BE2C (cell line): ENCODE results near the gene THRA.
A peak's percentile ranks its signal among the peaks of the same experiment; 100 is the strongest.
"Not testable (repeated sequence)": the region's sequence is repeated elsewhere in the genome, so short reads cannot be mapped to it uniquely, and the experiment has no call there.

Experiments
- DNase-seq: peaks from one replicate; pipeline ENCODE4 v3.0.0-alpha.2; 2020
- H3K27me3 ChIP-seq: fragments of 250-450 bp; sonication (Bioruptor Pico); 2 replicates; pipeline ENCODE4 v1.5.1; 2020; ENCODE audit warnings: mild to moderate bottlenecking
- H3K36me3 ChIP-seq: fragments of 250-450 bp; sonication (Bioruptor Pico); 2 replicates; pipeline ENCODE4 v1.5.1; 2020; ENCODE audit warnings: mild to moderate bottlenecking
- H3K4me1 ChIP-seq: fragments of 250-450 bp; sonication (Bioruptor Pico); 2 replicates; pipeline ENCODE4 v1.5.1; 2020
- H3K4me3 ChIP-seq: 2 replicates; pipeline ENCODE4 v1.5.1; 2011; ENCODE audit warnings: low read depth, low read length
- H3K9me3 ChIP-seq: fragments of 250-450 bp; sonication (Bioruptor Pico); 2 replicates; pipeline ENCODE4 v1.5.1; 2020
- TF ChIP-seq, protein P1 (sequence below): IDR thresholded peaks from 2 replicates; pipeline ENCODE4 v1.5.1; 2012; ENCODE audit warnings: mild to moderate bottlenecking, low read depth, low read length

Gene THRA

DNA sequence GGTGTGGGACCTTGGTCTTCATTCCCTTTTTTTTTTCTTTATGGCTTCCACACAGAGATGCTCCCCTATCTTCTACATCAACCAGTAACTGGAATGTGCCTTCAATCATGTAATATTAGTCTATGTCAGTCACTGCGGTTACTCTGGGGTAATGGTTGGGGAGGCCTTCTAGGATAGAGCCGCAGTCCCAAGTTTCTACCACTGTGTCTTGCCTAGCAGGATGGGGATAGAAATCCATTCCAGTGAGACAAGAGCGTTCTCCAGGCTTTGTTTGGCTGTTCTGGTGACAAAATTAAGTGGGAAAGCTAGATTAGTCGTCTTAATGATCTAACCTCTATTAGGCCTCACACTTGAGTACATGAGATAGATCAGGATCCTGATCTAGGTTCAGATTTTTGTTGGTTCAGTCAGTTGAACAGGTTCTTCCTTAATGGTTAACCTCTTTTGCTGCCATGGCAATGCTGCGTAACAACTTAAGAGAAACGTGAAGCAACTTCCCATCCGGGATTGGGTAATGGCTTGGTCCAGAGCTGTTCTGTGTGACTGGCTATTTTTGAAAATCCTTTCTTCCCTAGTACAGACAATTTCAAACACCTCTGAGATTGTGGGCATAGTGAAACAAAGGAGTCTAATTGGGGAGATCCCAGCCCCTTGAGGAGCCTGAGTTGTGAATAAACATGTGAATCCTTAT lies 67.7 kb downstream of the THRA start:
- Histone ChIP-seq H3K9me3 (no peaks in the 10 kb centered on the region), H3K27me3 (no peaks in the 10 kb centered on the region), H3K36me3 (peaks cover 94% of the 10 kb centered on the region), H3K4me3 (no peak overlapping the region), H3K4me1 (no peaks in the 10 kb centered on the region)
- TF ChIP-seq, protein P1, sequence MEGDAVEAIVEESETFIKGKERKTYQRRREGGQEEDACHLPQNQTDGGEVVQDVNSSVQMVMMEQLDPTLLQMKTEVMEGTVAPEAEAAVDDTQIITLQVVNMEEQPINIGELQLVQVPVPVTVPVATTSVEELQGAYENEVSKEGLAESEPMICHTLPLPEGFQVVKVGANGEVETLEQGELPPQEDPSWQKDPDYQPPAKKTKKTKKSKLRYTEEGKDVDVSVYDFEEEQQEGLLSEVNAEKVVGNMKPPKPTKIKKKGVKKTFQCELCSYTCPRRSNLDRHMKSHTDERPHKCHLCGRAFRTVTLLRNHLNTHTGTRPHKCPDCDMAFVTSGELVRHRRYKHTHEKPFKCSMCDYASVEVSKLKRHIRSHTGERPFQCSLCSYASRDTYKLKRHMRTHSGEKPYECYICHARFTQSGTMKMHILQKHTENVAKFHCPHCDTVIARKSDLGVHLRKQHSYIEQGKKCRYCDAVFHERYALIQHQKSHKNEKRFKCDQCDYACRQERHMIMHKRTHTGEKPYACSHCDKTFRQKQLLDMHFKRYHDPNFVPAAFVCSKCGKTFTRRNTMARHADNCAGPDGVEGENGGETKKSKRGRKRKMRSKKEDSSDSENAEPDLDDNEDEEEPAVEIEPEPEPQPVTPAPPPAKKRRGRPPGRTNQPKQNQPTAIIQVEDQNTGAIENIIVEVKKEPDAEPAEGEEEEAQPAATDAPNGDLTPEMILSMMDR = no peak
- no peak for DNase-seq

DNA sequence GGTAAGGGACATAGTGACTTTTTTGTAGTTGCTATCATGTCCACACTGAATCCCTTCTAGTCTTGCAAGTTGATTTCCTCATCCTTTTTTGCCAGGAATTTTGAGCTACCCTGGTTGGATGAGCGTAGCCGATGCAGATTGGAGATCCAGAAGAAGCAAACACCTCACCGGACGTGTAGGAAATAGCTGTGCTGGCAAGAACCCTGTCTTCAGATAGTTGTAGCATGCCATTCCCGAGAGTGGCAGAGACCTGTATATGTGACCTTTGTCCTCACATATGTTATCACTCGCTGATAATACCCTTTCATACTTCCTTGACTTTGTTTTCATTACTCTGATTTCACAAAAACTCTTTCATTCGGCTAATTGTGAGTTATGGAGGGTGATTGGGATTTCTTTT lies 71.4 kb downstream of the THRA start:
- no peak for DNase-seq
- Histone ChIP-seq H3K9me3 (no peaks in the 10 kb centered on the region), H3K4me3 (no peak overlapping the region), H3K27me3 (no peaks in the 10 kb centered on the region), H3K36me3 (peaks cover 75% of the 10 kb centered on the region), H3K4me1 (no peaks in the 10 kb centered on the region)
- TF ChIP-seq, protein P1 = no peak

DNA sequence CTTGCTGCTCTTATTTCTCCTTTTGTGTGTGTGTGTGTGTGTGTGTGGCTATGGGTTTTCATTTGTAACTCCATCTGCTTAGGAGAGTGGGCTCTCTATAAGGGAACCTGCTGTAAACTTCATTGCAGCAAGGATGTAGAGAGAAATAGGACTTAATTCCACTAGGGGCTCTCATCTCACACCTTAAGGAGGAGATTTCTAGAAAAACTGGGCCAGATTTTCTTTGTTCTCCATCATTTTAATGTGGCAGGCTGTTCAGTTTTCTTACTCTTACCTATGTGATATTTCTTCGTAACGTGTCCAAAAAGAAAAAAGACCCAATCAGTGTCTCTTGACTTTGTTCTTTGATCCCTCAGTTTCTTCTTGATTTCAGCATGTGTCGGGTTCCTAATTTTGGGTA lies 73.1 kb downstream of the THRA start:
- no peak for DNase-seq
- H3K9me3 ChIP-seq = no peaks in the 10 kb centered on the region
- H3K36me3 ChIP-seq = peaks cover 59% of the 10 kb centered on the region
- no peaks in the 10 kb centered on the region for H3K4me1 ChIP-seq
- H3K4me3 ChIP-seq = no peak overlapping the region
- TF ChIP-seq, protein P1 = no peak
- H3K27me3 ChIP-seq = no peaks in the 10 kb centered on the region

DNA sequence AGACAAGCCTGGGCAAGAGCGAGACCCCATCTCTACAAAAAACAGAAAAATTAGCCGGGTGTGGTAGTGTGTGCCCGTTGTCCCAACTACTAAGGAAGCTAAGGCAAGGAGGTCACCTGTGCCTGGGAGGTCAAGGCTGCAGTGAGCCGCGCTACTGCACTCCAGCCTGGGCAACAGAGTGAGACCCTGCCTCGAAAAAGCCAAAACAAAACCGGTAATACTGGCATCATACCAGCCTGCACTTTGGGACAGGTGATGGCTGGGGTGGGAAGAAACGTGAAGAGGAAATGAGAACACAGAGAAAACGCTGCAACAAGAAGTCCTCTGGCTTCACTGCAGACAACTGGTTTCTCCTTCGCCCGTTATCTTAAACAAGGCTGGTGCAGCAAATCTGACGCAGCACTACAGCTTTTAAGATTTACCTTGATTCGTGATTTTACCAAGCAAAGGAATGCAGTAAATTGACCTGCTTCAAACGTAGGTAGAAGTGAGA lies 76.8 kb downstream of the THRA start:
- Histone ChIP-seq H3K36me3 (peaks cover 36% of the 10 kb centered on the region), H3K4me3 (peak overlapping the region; percentile 92), H3K9me3 (no peaks in the 10 kb centered on the region), H3K27me3 (no peaks in the 10 kb centered on the region), H3K4me1 (peaks cover 3% of the 10 kb centered on the region; the same call in 1 of the 2 replicates)
- TF ChIP-seq, protein P1 = no peak
- DNase-seq = no peak

DNA sequence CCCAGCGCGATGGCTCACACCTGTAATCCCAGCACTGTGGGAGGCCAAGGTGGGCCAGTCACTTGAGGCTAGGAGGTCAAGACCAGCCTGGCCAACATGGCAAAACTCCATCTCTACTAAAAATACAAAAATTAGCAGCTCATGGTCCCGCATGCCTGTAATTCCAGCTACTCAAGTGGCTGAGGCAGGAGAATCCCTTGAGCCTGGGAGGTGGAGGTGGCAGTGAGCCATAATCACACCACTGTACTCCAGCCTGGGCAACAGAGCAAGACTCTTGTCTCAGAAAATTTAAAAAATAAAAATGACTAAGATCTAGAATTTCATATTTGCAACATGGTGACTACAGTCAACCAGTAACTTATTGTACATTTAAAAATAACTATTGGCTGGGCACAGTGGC lies 80.4 kb downstream of the THRA start:
- H3K27me3 ChIP-seq, DNase-seq, H3K4me1 ChIP-seq, H3K4me3 ChIP-seq, H3K9me3 ChIP-seq: not testable (repeated sequence)
- peaks cover 44% of the 10 kb centered on the region for H3K36me3 ChIP-seq
